Measurements from ENCODE around the gene DHX8. TPM values are rescaled to one million over a fixed set of nuclear protein-coding genes. Genes with fewer than 3 reads are reported as not detected.

The DHX8 gene
- total RNA-seq, 1 donor from 2014 or later = 24.7 TPM

DNA sequence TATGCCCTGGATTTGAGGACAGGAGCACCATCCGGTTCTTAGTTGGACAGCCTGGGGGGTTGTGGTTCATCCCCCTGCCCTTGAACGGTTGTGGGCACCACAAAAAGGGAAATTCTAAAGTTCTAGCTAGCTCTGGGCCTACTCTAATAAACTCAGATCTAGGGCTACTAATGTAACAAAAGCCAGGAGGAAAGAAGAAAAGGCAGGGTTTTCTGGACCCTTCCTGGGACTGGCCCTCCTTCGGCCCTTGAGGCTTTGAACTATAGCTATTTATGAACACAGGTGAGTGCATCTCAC, 47.3 kb downstream of the DHX8 start:
- TF ChIP-seq, protein P1, sequence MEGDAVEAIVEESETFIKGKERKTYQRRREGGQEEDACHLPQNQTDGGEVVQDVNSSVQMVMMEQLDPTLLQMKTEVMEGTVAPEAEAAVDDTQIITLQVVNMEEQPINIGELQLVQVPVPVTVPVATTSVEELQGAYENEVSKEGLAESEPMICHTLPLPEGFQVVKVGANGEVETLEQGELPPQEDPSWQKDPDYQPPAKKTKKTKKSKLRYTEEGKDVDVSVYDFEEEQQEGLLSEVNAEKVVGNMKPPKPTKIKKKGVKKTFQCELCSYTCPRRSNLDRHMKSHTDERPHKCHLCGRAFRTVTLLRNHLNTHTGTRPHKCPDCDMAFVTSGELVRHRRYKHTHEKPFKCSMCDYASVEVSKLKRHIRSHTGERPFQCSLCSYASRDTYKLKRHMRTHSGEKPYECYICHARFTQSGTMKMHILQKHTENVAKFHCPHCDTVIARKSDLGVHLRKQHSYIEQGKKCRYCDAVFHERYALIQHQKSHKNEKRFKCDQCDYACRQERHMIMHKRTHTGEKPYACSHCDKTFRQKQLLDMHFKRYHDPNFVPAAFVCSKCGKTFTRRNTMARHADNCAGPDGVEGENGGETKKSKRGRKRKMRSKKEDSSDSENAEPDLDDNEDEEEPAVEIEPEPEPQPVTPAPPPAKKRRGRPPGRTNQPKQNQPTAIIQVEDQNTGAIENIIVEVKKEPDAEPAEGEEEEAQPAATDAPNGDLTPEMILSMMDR (IDR thresholded peaks at IDR 0.05; ENCODE audit: insufficient read depth, low read length, severe bottlenecking) = no peak

DNA sequence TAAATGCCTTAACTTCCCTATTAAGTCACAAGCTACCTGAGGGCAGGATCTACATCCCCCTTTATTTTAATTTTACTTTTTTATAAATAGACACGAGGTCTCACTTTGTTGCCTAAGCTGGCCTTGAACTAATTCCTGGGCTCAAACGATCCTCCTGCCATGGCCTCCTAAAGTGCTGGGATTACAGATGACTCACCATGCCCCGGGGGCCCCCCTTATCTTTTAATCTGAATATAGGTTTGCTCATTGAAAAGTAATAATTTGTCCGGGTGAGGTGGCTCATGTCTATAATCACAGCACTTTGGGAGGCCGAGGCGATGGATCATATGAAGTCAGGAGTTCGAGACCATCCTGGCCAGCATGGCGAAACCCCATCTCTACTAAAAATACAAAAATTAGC, 48.2 kb downstream of the DHX8 start:
- DNase-seq (ENCODE audit: low read depth) (no peak), FAIRE-seq (no peak)
- Histone ChIP-seq H3K27me3 (ENCODE audit: control insufficient read depth, insufficient read depth, low read length) (no peaks in the 10 kb centered on the region), H3K36me3 (ENCODE audit: control insufficient read depth, insufficient read depth, low read length) (no peaks in the 10 kb centered on the region), H3K4me3 (ENCODE audit: low read depth, low read length) (no peak overlapping the region)
- TF ChIP-seq, protein P1 (IDR thresholded peaks at IDR 0.05; ENCODE audit: insufficient read depth, low read length, severe bottlenecking) = no peak

More for the DNA sequence above, 47.3 kb downstream of the DHX8 start:
- H3K27me3 ChIP-seq (ENCODE audit: control insufficient read depth, insufficient read depth, low read length) = no peaks in the 10 kb centered on the region
- no peak overlapping the region for H3K4me3 ChIP-seq (ENCODE audit: low read depth, low read length)
- no peaks in the 10 kb centered on the region for H3K36me3 ChIP-seq (ENCODE audit: control insufficient read depth, insufficient read depth, low read length)
- no peak for DNase-seq (ENCODE audit: low read depth)
- no peak for FAIRE-seq

DNA sequence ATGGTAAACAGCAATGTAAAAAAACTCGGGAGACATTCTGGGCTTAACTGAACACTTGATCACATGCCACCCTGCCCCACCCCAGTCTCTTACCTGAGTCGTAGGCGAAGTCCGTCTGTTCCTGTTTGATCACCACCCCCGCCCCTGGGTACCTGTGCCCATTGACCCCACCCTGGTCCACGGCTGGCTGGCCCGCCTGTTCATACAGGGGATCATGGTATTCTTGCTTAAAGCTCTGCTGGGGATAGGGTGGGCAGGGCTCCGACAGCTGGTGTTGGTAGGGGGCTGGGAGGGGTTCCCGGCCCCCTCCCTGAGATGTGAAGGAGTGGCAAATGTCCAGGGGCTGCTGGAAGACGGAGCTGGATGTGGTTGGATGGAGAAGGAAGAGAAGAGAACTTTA, 48.8 kb downstream of the DHX8 start:
- TF ChIP-seq, protein P1 (IDR thresholded peaks at IDR 0.05; ENCODE audit: insufficient read depth, low read length, severe bottlenecking) = no peak
- H3K36me3 ChIP-seq (ENCODE audit: control insufficient read depth, insufficient read depth, low read length) = no peaks in the 10 kb centered on the region
- H3K4me3 ChIP-seq (ENCODE audit: low read depth, low read length) = no peak overlapping the region
- no peaks in the 10 kb centered on the region for H3K27me3 ChIP-seq (ENCODE audit: control insufficient read depth, insufficient read depth, low read length)
- FAIRE-seq = no peak
- no peak for DNase-seq (ENCODE audit: low read depth)

DNA sequence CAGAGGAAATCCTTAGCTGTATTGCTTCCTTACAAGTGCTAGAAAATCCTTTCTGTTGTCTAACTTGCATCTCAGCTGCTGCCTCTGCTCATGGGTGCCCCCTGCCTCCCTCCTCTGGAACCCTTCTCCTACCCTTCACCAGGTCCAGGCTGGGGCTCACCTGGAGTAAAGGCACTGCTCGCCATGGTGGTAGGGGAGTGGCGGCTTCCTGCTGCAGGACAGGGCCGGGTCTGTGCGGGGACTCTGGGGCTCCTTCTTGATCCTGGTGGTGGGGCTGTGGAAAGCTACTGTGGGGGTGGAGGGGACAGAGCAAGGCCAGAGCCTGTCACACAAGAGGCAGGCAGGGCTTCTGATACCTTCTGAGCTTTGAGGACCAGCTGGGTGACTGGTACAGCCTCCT, 49.9 kb downstream of the DHX8 start:
- Histone ChIP-seq H3K27me3 (ENCODE audit: control insufficient read depth, insufficient read depth, low read length) (no peaks in the 10 kb centered on the region), H3K36me3 (ENCODE audit: control insufficient read depth, insufficient read depth, low read length) (no peaks in the 10 kb centered on the region), H3K4me3 (ENCODE audit: low read depth, low read length) (no peak overlapping the region)
- no peak for FAIRE-seq
- TF ChIP-seq, protein P1 (IDR thresholded peaks at IDR 0.05; ENCODE audit: insufficient read depth, low read length, severe bottlenecking) = no peak
- no peak for DNase-seq (ENCODE audit: low read depth)

DNA sequence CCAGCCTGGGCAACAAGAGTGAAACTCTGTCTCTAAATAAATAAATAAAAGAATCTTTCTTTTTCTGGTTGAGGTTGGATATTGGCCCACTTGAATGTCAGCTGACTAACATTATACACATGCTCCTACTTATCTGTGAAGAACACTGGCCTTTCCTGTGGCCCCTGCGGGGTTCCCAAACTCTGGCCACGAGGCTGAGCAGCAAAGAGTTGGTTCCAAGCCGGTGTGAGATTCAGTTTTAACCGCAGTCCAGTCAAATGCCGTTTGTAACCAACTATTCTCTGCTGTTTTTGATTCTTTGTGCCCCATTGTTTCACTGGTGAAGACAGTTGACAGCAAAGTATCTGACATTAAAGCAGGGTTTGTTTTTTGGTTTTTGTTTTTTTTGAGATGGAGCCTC, 51.1 kb downstream of the DHX8 start:
- no peak for FAIRE-seq
- no peaks in the 10 kb centered on the region for H3K36me3 ChIP-seq (ENCODE audit: control insufficient read depth, insufficient read depth, low read length)
- H3K27me3 ChIP-seq (ENCODE audit: control insufficient read depth, insufficient read depth, low read length) = no peaks in the 10 kb centered on the region
- H3K4me3 ChIP-seq (ENCODE audit: low read depth, low read length) = no peak overlapping the region
- TF ChIP-seq, protein P1 (IDR thresholded peaks at IDR 0.05; ENCODE audit: insufficient read depth, low read length, severe bottlenecking) = no peak
- DNase-seq (ENCODE audit: low read depth) = no peak

DNA sequence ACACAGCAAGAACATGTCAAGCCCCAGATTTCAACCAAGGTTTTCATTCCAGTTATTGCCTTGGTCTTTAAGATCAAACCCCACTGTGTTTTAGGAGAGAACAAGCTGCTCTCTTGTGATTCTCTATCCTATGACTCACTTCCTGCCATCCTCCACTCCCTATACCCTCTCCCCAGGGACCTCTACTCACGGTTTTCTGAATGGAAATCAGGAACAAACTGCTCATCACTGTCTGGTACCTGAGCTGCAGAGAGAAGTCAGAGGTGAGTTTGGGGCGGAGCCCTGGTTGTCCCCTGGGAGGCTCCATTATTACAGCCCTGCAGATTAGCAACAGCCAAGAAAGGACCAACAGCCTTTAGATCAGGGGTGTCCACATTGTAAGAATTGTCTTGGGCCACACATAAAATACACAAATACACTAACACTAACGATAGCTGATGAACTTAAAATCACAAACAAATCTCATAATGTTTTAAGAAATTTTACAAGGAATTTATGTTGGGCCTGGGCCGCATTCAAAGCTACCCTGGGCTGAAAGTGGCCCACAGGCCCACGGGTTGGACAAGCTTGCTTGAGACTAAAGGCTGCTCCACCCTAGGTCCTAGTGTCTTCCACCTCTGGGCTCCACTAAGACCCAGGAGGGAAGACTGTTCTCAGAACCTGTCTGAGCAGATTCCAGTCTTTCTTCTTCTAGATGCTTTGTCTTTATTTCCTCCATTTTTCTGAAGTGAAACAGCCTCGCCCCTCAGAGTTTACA, 52.6 kb downstream of the DHX8 start:
- DNase-seq (ENCODE audit: low read depth) (peak; percentile 42), FAIRE-seq (no peak)
- Histone ChIP-seq H3K36me3 (ENCODE audit: control insufficient read depth, insufficient read depth, low read length) (no peaks in the 10 kb centered on the region), H3K27me3 (ENCODE audit: control insufficient read depth, insufficient read depth, low read length) (no peaks in the 10 kb centered on the region), H3K4me3 (ENCODE audit: low read depth, low read length) (no peak overlapping the region)
- TF ChIP-seq, protein P1 (IDR thresholded peaks at IDR 0.05; ENCODE audit: insufficient read depth, low read length, severe bottlenecking) = no peak

All from bronchial epithelial cell (primary cell).